ENCODE results near the gene SYTL1. TPM values are rescaled to one million over a fixed set of nuclear protein-coding genes. Genes with fewer than 3 reads are reported as not detected.

Gene SYTL1
- total and polyA plus RNA-seq, 9 of the 15 experiments (the other 6 are each of a cell fraction or from before 2014, with no cell fraction given), result 0.04 to 9.3 (median 1.7) TPM

DNA sequence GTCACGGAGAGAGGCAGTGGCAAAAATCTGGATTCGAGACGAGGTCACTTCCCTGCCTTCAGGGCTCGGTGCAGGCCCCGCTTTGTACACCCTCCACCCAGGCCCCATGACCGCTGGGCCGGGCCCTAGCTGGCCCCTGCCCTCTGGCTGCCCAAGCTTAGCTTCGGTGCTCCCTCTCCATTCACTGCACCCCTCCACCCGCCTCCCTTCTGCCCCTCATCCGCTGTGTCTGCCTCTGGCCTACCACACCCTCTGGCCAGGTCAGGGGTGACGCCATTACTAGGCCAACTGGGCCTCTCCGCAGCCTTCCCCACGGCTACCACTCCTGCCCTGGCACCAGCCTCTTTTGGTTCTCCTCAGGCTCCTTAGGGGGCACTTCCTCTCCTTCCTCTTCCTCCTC is 41.8 kb downstream of the SYTL1 start:
- Histone ChIP-seq H3K9ac (ENCODE audit: insufficient read depth in 1 of 2, low read depth in 2 of 2, low read length in 2 of 2) (peak overlapping the region in 1 of 2 experiments; percentile 62; a peak in 2 of 4 replicates), H3K27ac (ENCODE audit: extremely low read depth, low read depth, low read length) (no peak overlapping the region), H3K9me3 (replicated peaks; ENCODE audit: control insufficient read depth, insufficient read depth, low read depth, low read length) (no peaks in the 10 kb centered on the region), H2AFZ (ENCODE audit: low read depth, low read length) (peak overlapping the region; percentile 47), H4K20me1 (replicated peaks; ENCODE audit: control insufficient read depth, insufficient read depth, low read length) (no peaks in the 10 kb centered on the region; the same call in 1 of the 2 replicates), H3K9me1 (ENCODE audit: control insufficient read depth, insufficient read depth, low read length) (no peaks in the 10 kb centered on the region), H3K4me3 (peak overlapping the region; percentile 32), H3K4me2 (ENCODE audit: insufficient read depth, low read length) (peak overlapping the region; percentile 53), H3K4me1 (replicated peaks in 1 of 2; ENCODE audit: control insufficient read depth in 2 of 2, insufficient read depth in 2 of 2, low read length in 2 of 2) (peaks cover 5 to 31% of the 10 kb centered on the region in 2 experiments; a peak in 4 of 5 replicates), H3K36me3 (ENCODE audit: control insufficient read depth, insufficient read depth, low read length) (no peaks in the 10 kb centered on the region), H3K27me3 (ENCODE audit: control insufficient read depth in 2 of 2, insufficient read depth in 2 of 2, low read length in 2 of 2) (no peaks in the 10 kb centered on the region), H3K79me2 (ENCODE audit: control insufficient read depth, insufficient read depth, low read length) (no peaks in the 10 kb centered on the region)
- FAIRE-seq (no peak), DNase-seq (ENCODE audit: extremely low read depth in 1 of 4, low spot score in 3 of 4) (no peak), ATAC-seq (no peak)
- WGBS (ENCODE audit: insufficient coverage, low coverage, missing lambda C conversion rate), result 47% methylated on average over 13 of the region's 13 CpGs
- ChIA-PET POLR2A (interaction anchor here (0.9 to 1.2 kb wide), 2 partner anchors 11 to 25 kb away, joined by 3 to 4 read pairs; no protein-coding TSS in a partner anchor), CTCF (ENCODE audit: low intra/inter-chr PET ratio) (interaction anchor here (0.6 kb wide), 1 partner anchor 283 kb away, joined by 3 read pairs; no protein-coding TSS in a partner anchor)
- in situ Hi-C loops (cut with MboI) (no loop called here), intact Hi-C loops (cut with micrococcal nuclease) (no loop called here)
- BruUV-seq (replicated peaks), result no TSS peak
- no peak for TF ChIP-seq FOXJ2 (tag; IDR thresholded peaks at IDR 0.05)
- TF ChIP-seq HDAC2 (IDR thresholded peaks at IDR 0.05), result no peak
- TF ChIP-seq, protein P1, sequence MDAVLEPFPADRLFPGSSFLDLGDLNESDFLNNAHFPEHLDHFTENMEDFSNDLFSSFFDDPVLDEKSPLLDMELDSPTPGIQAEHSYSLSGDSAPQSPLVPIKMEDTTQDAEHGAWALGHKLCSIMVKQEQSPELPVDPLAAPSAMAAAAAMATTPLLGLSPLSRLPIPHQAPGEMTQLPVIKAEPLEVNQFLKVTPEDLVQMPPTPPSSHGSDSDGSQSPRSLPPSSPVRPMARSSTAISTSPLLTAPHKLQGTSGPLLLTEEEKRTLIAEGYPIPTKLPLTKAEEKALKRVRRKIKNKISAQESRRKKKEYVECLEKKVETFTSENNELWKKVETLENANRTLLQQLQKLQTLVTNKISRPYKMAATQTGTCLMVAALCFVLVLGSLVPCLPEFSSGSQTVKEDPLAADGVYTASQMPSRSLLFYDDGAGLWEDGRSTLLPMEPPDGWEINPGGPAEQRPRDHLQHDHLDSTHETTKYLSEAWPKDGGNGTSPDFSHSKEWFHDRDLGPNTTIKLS (IDR thresholded peaks at IDR 0.05; ENCODE audit: borderline replicate concordance, low read depth), result no peak
- 0 out of 4 replicates have a peak, but pooled peaks of 1 of the 2 experiments have one; percentile 2 for TF ChIP-seq NRF1 (conservative IDR thresholded peaks at IDR 0.05 in 1 of 2, IDR thresholded peaks at IDR 0.05 in 1 of 2)
- no peak for TF ChIP-seq ZFX (CRISPR knock-in tag; IDR thresholded peaks at IDR 0.05)
- TF ChIP-seq, protein P2, sequence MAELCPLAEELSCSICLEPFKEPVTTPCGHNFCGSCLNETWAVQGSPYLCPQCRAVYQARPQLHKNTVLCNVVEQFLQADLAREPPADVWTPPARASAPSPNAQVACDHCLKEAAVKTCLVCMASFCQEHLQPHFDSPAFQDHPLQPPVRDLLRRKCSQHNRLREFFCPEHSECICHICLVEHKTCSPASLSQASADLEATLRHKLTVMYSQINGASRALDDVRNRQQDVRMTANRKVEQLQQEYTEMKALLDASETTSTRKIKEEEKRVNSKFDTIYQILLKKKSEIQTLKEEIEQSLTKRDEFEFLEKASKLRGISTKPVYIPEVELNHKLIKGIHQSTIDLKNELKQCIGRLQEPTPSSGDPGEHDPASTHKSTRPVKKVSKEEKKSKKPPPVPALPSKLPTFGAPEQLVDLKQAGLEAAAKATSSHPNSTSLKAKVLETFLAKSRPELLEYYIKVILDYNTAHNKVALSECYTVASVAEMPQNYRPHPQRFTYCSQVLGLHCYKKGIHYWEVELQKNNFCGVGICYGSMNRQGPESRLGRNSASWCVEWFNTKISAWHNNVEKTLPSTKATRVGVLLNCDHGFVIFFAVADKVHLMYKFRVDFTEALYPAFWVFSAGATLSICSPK (IDR thresholded peaks at IDR 0.05; ENCODE audit: borderline replicate concordance), result no peak
- TF ChIP-seq, protein P3, sequence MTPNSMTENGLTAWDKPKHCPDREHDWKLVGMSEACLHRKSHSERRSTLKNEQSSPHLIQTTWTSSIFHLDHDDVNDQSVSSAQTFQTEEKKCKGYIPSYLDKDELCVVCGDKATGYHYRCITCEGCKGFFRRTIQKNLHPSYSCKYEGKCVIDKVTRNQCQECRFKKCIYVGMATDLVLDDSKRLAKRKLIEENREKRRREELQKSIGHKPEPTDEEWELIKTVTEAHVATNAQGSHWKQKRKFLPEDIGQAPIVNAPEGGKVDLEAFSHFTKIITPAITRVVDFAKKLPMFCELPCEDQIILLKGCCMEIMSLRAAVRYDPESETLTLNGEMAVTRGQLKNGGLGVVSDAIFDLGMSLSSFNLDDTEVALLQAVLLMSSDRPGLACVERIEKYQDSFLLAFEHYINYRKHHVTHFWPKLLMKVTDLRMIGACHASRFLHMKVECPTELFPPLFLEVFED (CRISPR knock-in tag; conservative IDR thresholded peaks at IDR 0.05), result no peak
- no peak for TF ChIP-seq CBX5 (IDR thresholded peaks at IDR 0.05; ENCODE audit: borderline replicate concordance, low read depth)
- no peak for TF ChIP-seq NR4A1 (CRISPR knock-in tag; IDR thresholded peaks at IDR 0.05)
- no peak for TF ChIP-seq NR4A1 (tag; IDR thresholded peaks at IDR 0.05)
- TF ChIP-seq, protein P4, sequence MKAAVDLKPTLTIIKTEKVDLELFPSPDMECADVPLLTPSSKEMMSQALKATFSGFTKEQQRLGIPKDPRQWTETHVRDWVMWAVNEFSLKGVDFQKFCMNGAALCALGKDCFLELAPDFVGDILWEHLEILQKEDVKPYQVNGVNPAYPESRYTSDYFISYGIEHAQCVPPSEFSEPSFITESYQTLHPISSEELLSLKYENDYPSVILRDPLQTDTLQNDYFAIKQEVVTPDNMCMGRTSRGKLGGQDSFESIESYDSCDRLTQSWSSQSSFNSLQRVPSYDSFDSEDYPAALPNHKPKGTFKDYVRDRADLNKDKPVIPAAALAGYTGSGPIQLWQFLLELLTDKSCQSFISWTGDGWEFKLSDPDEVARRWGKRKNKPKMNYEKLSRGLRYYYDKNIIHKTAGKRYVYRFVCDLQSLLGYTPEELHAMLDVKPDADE (conservative IDR thresholded peaks at IDR 0.05; ENCODE audit: control insufficient read depth, low read depth, low read length), result 0 out of 2 replicates have a peak, but pooled peaks have one; percentile 21
- TF ChIP-seq, protein P5, sequence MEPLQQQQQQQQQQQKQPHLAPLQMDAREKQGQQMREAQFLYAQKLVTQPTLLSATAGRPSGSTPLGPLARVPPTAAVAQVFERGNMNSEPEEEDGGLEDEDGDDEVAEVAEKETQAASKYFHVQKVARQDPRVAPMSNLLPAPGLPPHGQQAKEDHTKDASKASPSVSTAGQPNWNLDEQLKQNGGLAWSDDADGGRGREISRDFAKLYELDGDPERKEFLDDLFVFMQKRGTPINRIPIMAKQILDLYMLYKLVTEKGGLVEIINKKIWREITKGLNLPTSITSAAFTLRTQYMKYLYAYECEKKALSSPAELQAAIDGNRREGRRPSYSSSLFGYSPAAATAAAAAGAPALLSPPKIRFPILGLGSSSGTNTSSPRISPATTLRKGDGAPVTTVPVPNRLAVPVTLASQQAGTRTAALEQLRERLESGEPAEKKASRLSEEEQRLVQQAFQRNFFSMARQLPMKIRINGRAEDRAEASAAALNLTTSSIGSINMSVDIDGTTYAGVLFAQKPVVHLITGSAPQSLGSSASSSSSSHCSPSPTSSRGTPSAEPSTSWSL (CRISPR knock-in tag; IDR thresholded peaks at IDR 0.05; ENCODE audit: borderline replicate concordance), result 0 out of 2 replicates have a peak, but pooled peaks have one; percentile 5
- 0 out of 2 replicates have a peak, but pooled peaks have one; percentile 7 for TF ChIP-seq STAG1 (CRISPR knock-in tag; IDR thresholded peaks at IDR 0.05; ENCODE audit: borderline replicate concordance)
- TF ChIP-seq, protein P6, sequence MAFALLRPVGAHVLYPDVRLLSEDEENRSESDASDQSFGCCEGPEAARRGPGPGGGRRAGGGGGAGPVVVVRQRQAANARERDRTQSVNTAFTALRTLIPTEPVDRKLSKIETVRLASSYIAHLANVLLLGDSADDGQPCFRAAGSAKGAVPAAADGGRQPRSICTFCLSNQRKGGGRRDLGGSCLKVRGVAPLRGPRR (CRISPR knock-in tag; IDR thresholded peaks at IDR 0.05), result no peak

Measured in K562 (cell line).